Nephron (organoid): ENCODE data around the gene ODAD4.
"Not testable (repeated sequence)": the region's sequence is repeated elsewhere in the genome, so short reads cannot be mapped to it uniquely, and the experiment has no call there.

Experiments
- H3K27ac Mint-ChIP-seq, 3 experiments: 2 replicates each; pipeline ENCODE4 v1.8.0; 2020; ENCODE audit warnings: mixed read lengths in 3 of 3, mild to moderate bottlenecking in 2 of 3, moderate library complexity in 1 of 3
- H3K27me3 Mint-ChIP-seq: 2 replicates; pipeline ENCODE4 v1.8.0; 2021; ENCODE audit warnings: low read depth, mild to moderate bottlenecking, moderate library complexity, mixed read lengths
- H3K36me3 Mint-ChIP-seq: 2 replicates; pipeline ENCODE4 v1.8.0; 2020; ENCODE audit warnings: low read depth, mixed read lengths
- H3K4me1 Mint-ChIP-seq: 2 replicates; pipeline ENCODE4 v1.8.0; 2020; ENCODE audit warnings: mixed read lengths
- H3K4me3 Mint-ChIP-seq, 3 experiments: 2 replicates each; pipeline ENCODE4 v1.8.0; 2020; ENCODE audit warnings: mild to moderate bottlenecking in 3 of 3, mixed read lengths in 3 of 3, moderate library complexity in 2 of 3
- H3K9me3 Mint-ChIP-seq: 2 replicates; pipeline ENCODE4 v1.8.0; 2020; ENCODE audit warnings: mixed read lengths
- CTCF ChIP-seq, 3 experiments: fragments of 200-600 bp; sonication (generic); IDR thresholded peaks; one replicate each; pipeline ENCODE4 v1.5.0; 2021; ENCODE audit warnings: antibody characterized with exemption in 3 of 3; ENCODE audit not compliant: unreplicated experiment in 3 of 3

The ODAD4 gene

GRCh38 chr17:42001729-42002128 is 71.3 kb downstream of the ODAD4 start:
- TF ChIP-seq CTCF (IDR thresholded peaks at IDR 0.05; ENCODE audit: unreplicated experiment in 3 of 3) = no peak
- no peaks in the 10 kb centered on the region for H3K9me3 Mint-ChIP-seq
- H3K27me3 Mint-ChIP-seq = no peaks in the 10 kb centered on the region

GRCh38 chr17:42002175-42002791 is 71.9 kb downstream of the ODAD4 start:
- Mint-ChIP-seq H3K27ac (peak overlapping the region; percentile 32 to 65 (median 38)), H3K4me1 (no peaks in the 10 kb centered on the region), H3K4me3 (no peak overlapping the region), H3K9me3 (no peaks in the 10 kb centered on the region), H3K27me3 (no peaks in the 10 kb centered on the region), H3K36me3 (peaks cover 45% of the 10 kb centered on the region)
- no peak for TF ChIP-seq CTCF (IDR thresholded peaks at IDR 0.05; ENCODE audit: unreplicated experiment in 3 of 3)

More at GRCh38 chr17:42001729-42002128, 71.3 kb downstream of the ODAD4 start:
- Mint-ChIP-seq H3K36me3 (peaks cover 46% of the 10 kb centered on the region), H3K4me1 (no peaks in the 10 kb centered on the region), H3K4me3 (no peak overlapping the region), H3K27ac (no peak overlapping the region)

- Mint-ChIP-seq H3K27ac (peak overlapping the region; percentile 32 to 65 (median 38)), H3K27me3 (no peaks in the 10 kb centered on the region), H3K4me1 (no peaks in the 10 kb centered on the region), H3K36me3 (peaks cover 41% of the 10 kb centered on the region), H3K4me3 (no peak overlapping the region), H3K9me3 (no peaks in the 10 kb centered on the region)
- no peak for TF ChIP-seq CTCF (IDR thresholded peaks at IDR 0.05; ENCODE audit: unreplicated experiment in 3 of 3)
These were observed 72.4 kb downstream of the ODAD4 start for GRCh38 chr17:42002792-42003301.

GRCh38 chr17:42005166-42005565 is 74.7 kb downstream of the ODAD4 start:
- Mint-ChIP-seq H3K9me3 (no peaks in the 10 kb centered on the region), H3K4me1 (peaks cover 7% of the 10 kb centered on the region), H3K27me3 (no peaks in the 10 kb centered on the region), H3K36me3 (peaks cover 39% of the 10 kb centered on the region), H3K27ac (peak overlapping the region in 1 of 3 experiments; percentile 35), H3K4me3 (no peak overlapping the region)
- no peak for TF ChIP-seq CTCF (IDR thresholded peaks at IDR 0.05; ENCODE audit: unreplicated experiment in 3 of 3)

- H3K4me1 Mint-ChIP-seq = peaks cover 25% of the 10 kb centered on the region
- peaks cover 21% of the 10 kb centered on the region for H3K36me3 Mint-ChIP-seq
- no peak overlapping the region for H3K4me3 Mint-ChIP-seq
- TF ChIP-seq CTCF (IDR thresholded peaks at IDR 0.05; ENCODE audit: unreplicated experiment in 3 of 3) = no peak
- H3K9me3 Mint-ChIP-seq = no peaks in the 10 kb centered on the region
- no peaks in the 10 kb centered on the region for H3K27me3 Mint-ChIP-seq
- peak overlapping the region in 2 of 3 experiments; percentile 9 to 58 for H3K27ac Mint-ChIP-seq
These were observed 78.8 kb downstream of the ODAD4 start for GRCh38 chr17:42009170-42009569.

GRCh38 chr17:42010266-42010680 is 79.9 kb downstream of the ODAD4 start:
- H3K4me3 Mint-ChIP-seq, H3K9me3 Mint-ChIP-seq, H3K27me3 Mint-ChIP-seq, H3K27ac Mint-ChIP-seq: not testable (repeated sequence)
- H3K4me1 Mint-ChIP-seq = peaks cover 25% of the 10 kb centered on the region
- H3K36me3 Mint-ChIP-seq = peaks cover 21% of the 10 kb centered on the region
